ENCODE data around the gene IHH.

IHH gene

GRCh38 chr2:219042750-219043149 is 18.0 kb downstream of the IHH start:
- H3K4me3 ChIP-seq (ENCODE audit: insufficient read depth, low read length, poor library complexity, severe bottlenecking), result no peak overlapping the region
- H3K79me2 ChIP-seq (ENCODE audit: insufficient read depth, low read length), result no peaks in the 10 kb centered on the region
- no peaks in the 10 kb centered on the region for H3K36me3 ChIP-seq (ENCODE audit: low read length)
- H3K27ac ChIP-seq (ENCODE audit: low read depth, low read length), result no peak overlapping the region
- TF ChIP-seq CTCF (IDR thresholded peaks at IDR 0.05; ENCODE audit: insufficient read depth, low read length, poor library complexity, severe bottlenecking) (no peak), EZH2phosphoT487 (conservative IDR thresholded peaks at IDR 0.05; ENCODE audit: low read length) (no peak)
- no peak overlapping the region for H3K4me2 ChIP-seq (ENCODE audit: low read depth, low read length, poor library complexity, severe bottlenecking)
- no peak overlapping the region for H3K9ac ChIP-seq (ENCODE audit: low read length)
- no peak overlapping the region for H2AFZ ChIP-seq (ENCODE audit: low read depth, low read length, severe bottlenecking)
- no peaks in the 10 kb centered on the region for H3K9me3 ChIP-seq (ENCODE audit: insufficient read depth, low read length)
- H3K9me2 ChIP-seq (replicated peaks; ENCODE audit: insufficient read depth, low read length), result no peaks in the 10 kb centered on the region
- H4K20me1 ChIP-seq (ENCODE audit: low read depth, low read length), result no peaks in the 10 kb centered on the region
- no peaks in the 10 kb centered on the region for H3K27me3 ChIP-seq (ENCODE audit: low read length)
- H3F3A ChIP-seq (ENCODE audit: insufficient read depth), result no peaks in the 10 kb centered on the region

- no peaks in the 10 kb centered on the region for H3K9me2 ChIP-seq (replicated peaks; ENCODE audit: insufficient read depth, low read length)
- no peaks in the 10 kb centered on the region for H4K20me1 ChIP-seq (ENCODE audit: low read depth, low read length)
- no peaks in the 10 kb centered on the region for H3F3A ChIP-seq (ENCODE audit: insufficient read depth)
- H3K4me3 ChIP-seq (ENCODE audit: insufficient read depth, low read length, poor library complexity, severe bottlenecking), result no peak overlapping the region
- H3K27ac ChIP-seq (ENCODE audit: low read depth, low read length), result no peak overlapping the region
- no peaks in the 10 kb centered on the region for H3K27me3 ChIP-seq (ENCODE audit: low read length)
- H2AFZ ChIP-seq (ENCODE audit: low read depth, low read length, severe bottlenecking), result no peak overlapping the region
- no peak overlapping the region for H3K4me2 ChIP-seq (ENCODE audit: low read depth, low read length, poor library complexity, severe bottlenecking)
- no peaks in the 10 kb centered on the region for H3K79me2 ChIP-seq (ENCODE audit: insufficient read depth, low read length)
- no peak overlapping the region for H3K9ac ChIP-seq (ENCODE audit: low read length)
- H3K9me3 ChIP-seq (ENCODE audit: insufficient read depth, low read length), result no peaks in the 10 kb centered on the region
- H3K36me3 ChIP-seq (ENCODE audit: low read length), result no peaks in the 10 kb centered on the region
- TF ChIP-seq CTCF (IDR thresholded peaks at IDR 0.05; ENCODE audit: insufficient read depth, low read length, poor library complexity, severe bottlenecking) (no peak), EZH2phosphoT487 (conservative IDR thresholded peaks at IDR 0.05; ENCODE audit: low read length) (no peak)
Measured at GRCh38 chr2:219042157-219042556, 18.6 kb downstream of the IHH start.

GRCh38 chr2:219041252-219041651 is 19.5 kb downstream of the IHH start, which contains the start of gene CFAP65:
Gene CFAP65 (minus strand): TSS chr2:219041516. CDS start chr2:219039048, 2,468 bp downstream.
- Histone ChIP-seq H3K4me2 (ENCODE audit: low read depth, low read length, poor library complexity, severe bottlenecking) (no peak within 1 kb of the TSS), H4K20me1 (ENCODE audit: low read depth, low read length) (no peaks in the 10 kb centered on the region), H3K36me3 (ENCODE audit: low read length) (no peaks in the 10 kb centered on the region), H3K9me3 (ENCODE audit: insufficient read depth, low read length) (no peaks in the 10 kb centered on the region), H3K27me3 (ENCODE audit: low read length) (no peaks in the 10 kb centered on the region), H3K27ac (ENCODE audit: low read depth, low read length) (no peak within 1 kb of the TSS), H3K9me2 (replicated peaks; ENCODE audit: insufficient read depth, low read length) (no peaks in the 10 kb centered on the region), H2AFZ (ENCODE audit: low read depth, low read length, severe bottlenecking) (no peak within 1 kb of the TSS), H3K9ac (ENCODE audit: low read length) (no peak within 1 kb of the TSS), H3K4me3 (ENCODE audit: insufficient read depth, low read length, poor library complexity, severe bottlenecking) (no peak within 1 kb of the TSS), H3K79me2 (ENCODE audit: insufficient read depth, low read length) (no peaks in the 10 kb centered on the region), H3F3A (ENCODE audit: insufficient read depth) (no peaks in the 10 kb centered on the region)
- TF ChIP-seq CTCF (IDR thresholded peaks at IDR 0.05; ENCODE audit: insufficient read depth, low read length, poor library complexity, severe bottlenecking), result no peak
- no peak for TF ChIP-seq EZH2phosphoT487 (conservative IDR thresholded peaks at IDR 0.05; ENCODE audit: low read length)
